Aorta (tissue), 5 donors: ENCODE measurements around the gene NRP2. TPM values are rescaled to one million over a fixed set of nuclear protein-coding genes. Genes with fewer than 3 reads are reported as not detected.

Source experiments
- ATAC-seq: fragments of 200-7000 bp; cut with Tn5 transposase; one replicate; pipeline ENCODE4 v1.9.1; 2022; ENCODE audit warnings: moderate library complexity; ENCODE audit not compliant: low FRiP score
- DNase-seq, 2 donors: peaks; one replicate each; pipeline ENCODE4 v3.0.0-alpha.2; 2020
- H3K27ac ChIP-seq, 2 donors: one replicate each; pipeline ENCODE4 v1.5.1; 2013; ENCODE audit warnings: low read length in 2 of 2, mild to moderate bottlenecking in 2 of 2, moderate library complexity in 2 of 2, control low read depth in 1 of 2, inconsistent platforms in 1 of 2, low read depth in 1 of 2
- H3K27me3 ChIP-seq, 2 donors: one replicate each; pipeline ENCODE4 v1.6.1; 2013; ENCODE audit warnings: control low read depth in 1 of 2, low read length in 1 of 2, mild to moderate bottlenecking in 1 of 2, moderate library complexity in 1 of 2; ENCODE audit not compliant: insufficient read depth in 2 of 2, control insufficient read depth in 1 of 2
- H3K36me3 ChIP-seq, 2 donors: one replicate each; pipeline ENCODE4 v1.6.1; 2013; ENCODE audit warnings: control low read depth in 1 of 2, low read length in 1 of 2, mild to moderate bottlenecking in 1 of 2; ENCODE audit not compliant: insufficient read depth in 2 of 2, control insufficient read depth in 1 of 2
- H3K4me1 ChIP-seq, 2 donors: one replicate each; pipeline ENCODE4 v1.6.1; 2013; ENCODE audit warnings: low read length in 2 of 2, control low read depth in 1 of 2, mild to moderate bottlenecking in 1 of 2, moderate library complexity in 1 of 2; ENCODE audit not compliant: insufficient read depth in 2 of 2, control insufficient read depth in 1 of 2
- H3K4me3 ChIP-seq, 2 donors: one replicate each; pipeline ENCODE4 v1.5.1; 2013; ENCODE audit warnings: low read length in 2 of 2, control low read depth in 1 of 2, mild to moderate bottlenecking in 1 of 2
- H3K9me3 ChIP-seq: one replicate; pipeline ENCODE4 v1.6.1; 2013; ENCODE audit warnings: mild to moderate bottlenecking, low read length; ENCODE audit not compliant: control insufficient read depth
- WGBS, 2 donors: extraction: QIAGEN DNeasy Blood & Tissue Kit; methylation state at CpG; one replicate each; pipeline ENCODE4 v1.1.7; 2013; 5-methylcytosine and 5-hydroxymethylcytosine counted together
- intact Hi-C, 2 donors: fragments of 100-400 bp; cut with DNase I; formaldehyde crosslinking; loops; one replicate each; pipeline versions ENCODE4 v1.14.2 to v1.15.0; 2022
- polyA plus RNA-seq, 2 donors: library from polyadenylated mRNA; stranded (reverse); fragments of 200-250 nt; gene quantifications; one replicate each; pipeline ENCODE4 v1.2.3, GENCODE V29; 2013
- total RNA-seq, 2 donors: library from RNA; stranded (reverse); fragmentation: NEBNext Ultra II Directional; extraction: Animal tissue kit (Norgen Biotek cat#: 25700); gene quantifications; one replicate each; pipeline ENCODE4 v1.2.1, GENCODE V29; 2021
- donor health status: healthy with polysubstance abuse.
- donor health status: Bipolar disorder and iron deficiency.
- donor health status: DM: no; HTN: no; CAD: no.
- donor health status: DM: no; HTN: no; CAD: no.
- donor health status: DM: yes; HTN: yes; CAD: no.

Gene NRP2
- total and polyA plus RNA-seq, 4 donors = 13.6 to 67.3 (median 28.5) TPM

DNA sequence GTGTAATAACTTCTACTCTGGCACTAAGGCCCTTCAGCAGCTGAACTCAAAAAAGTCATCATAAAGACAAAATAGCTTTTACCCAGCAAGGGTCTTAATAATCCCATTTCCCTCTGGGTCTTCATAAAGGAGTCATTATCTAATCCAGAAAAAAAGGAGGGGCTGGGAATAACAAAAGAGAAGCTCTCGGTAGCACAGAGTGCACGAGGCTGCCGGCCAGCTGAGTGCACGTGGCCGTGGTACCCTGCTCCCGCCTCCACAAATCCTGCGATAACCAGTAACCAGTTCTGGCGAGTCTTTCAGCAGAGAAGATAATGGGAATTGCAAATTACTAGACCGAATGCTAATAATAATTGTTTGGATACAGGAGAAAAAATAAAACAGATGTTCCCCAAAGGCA is 7.5 kb downstream of the NRP2 start:
- DNase-seq = no peak
- Histone ChIP-seq H3K4me3 (no peak overlapping the region), H3K4me1 (no peaks in the 10 kb centered on the region), H3K9me3 (no peaks in the 10 kb centered on the region), H3K27ac (no peak overlapping the region), H3K36me3 (no peaks in the 10 kb centered on the region), H3K27me3 (no peaks in the 10 kb centered on the region)
- ATAC-seq = no peak
- WGBS, 2 donors = 94 to 97% methylated on average over 9 of the region's 9 CpGs
- intact Hi-C loops = no loop called here

DNA sequence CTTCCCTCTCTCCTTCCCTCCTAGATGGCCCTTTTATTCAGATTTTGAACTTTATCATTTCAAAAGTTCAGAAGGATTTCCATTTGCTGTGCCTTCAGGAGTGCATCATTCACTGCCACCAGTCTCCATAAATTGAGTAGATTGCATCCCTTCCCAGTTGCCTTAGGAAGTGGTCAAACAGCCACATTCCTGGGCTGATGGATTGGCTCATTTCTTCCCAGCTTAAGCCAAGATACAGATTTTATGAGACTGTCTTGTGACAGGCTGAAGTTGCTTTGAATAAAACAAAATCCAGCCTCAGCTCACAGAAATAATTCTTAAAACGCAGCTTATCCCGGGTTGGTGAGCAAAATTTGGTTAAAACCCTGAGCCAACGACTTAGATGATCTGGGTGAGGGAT is 9.8 kb downstream of the NRP2 start:
- Histone ChIP-seq H3K27ac (no peak overlapping the region), H3K27me3 (no peaks in the 10 kb centered on the region), H3K36me3 (no peaks in the 10 kb centered on the region), H3K4me3 (no peak overlapping the region), H3K9me3 (no peaks in the 10 kb centered on the region), H3K4me1 (no peaks in the 10 kb centered on the region)
- ATAC-seq (no peak), DNase-seq (no peak)
- WGBS, 2 donors = 57 to 65% methylated on average over 3 of the region's 3 CpGs
- intact Hi-C loops = no loop called here

DNA sequence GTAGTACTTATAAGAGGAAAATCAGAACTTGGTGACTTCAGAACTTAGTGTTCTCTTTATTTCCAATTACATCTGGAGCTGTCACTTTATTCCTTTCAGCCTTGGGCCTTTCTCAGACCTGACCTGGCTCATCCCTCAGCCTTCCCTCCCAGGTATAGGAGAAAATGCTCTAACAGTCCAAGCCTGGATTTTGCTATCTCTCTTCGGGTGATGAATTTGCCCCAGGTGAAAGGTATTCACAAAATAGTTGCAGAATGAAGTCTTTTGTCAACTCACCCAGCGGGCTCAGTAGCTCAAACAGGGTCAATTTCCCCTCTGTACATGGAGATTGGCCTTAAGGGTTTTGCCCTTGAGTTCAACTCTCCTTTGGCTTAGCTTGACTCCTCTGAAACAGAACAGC is 12.0 kb downstream of the NRP2 start:
- Histone ChIP-seq H3K4me3 (no peak overlapping the region), H3K36me3 (peaks cover 0 to 2% of the 10 kb centered on the region in 2 donors), H3K27ac (no peak overlapping the region), H3K9me3 (no peaks in the 10 kb centered on the region), H3K4me1 (no peaks in the 10 kb centered on the region), H3K27me3 (no peaks in the 10 kb centered on the region)
- WGBS, 2 donors = 92 to 98% methylated on average over 2 of the region's 2 CpGs
- intact Hi-C loops = no loop called here
- DNase-seq (no peak), ATAC-seq (no peak)

DNA sequence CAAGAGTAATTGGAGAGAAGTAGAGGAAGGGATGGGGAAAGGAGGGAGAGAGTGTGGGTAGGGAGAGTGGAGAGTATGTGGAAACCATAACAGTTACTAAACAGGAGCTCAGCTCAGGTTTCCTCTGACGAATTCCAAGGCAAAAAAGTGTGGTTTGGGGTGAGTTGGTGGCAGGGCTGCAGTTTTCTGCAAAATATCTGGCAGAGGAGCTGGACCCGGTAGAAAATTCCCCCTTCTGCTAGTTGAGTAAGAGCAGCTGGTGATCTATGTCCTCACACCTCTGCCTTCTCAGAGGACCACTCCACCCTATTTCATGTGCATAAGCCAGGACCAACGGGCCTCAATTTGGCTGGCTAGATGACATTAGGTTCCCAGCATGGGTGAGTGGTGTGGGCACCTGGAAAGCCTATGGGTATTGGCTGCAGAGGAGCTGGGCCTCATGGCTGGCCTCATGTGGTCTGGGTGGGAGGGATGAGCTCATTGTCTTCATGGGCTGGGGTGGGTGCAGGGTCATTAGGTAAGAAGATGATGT is 13.2 kb downstream of the NRP2 start:
- intact Hi-C loops = no loop called here
- H3K27me3 ChIP-seq = no peaks in the 10 kb centered on the region
- no peak overlapping the region for H3K4me3 ChIP-seq
- H3K27ac ChIP-seq = no peak overlapping the region
- no peaks in the 10 kb centered on the region for H3K9me3 ChIP-seq
- no peak for ATAC-seq
- peaks cover 0 to 2% of the 10 kb centered on the region in 2 donors for H3K36me3 ChIP-seq
- WGBS, 2 donors = 73 to 90% methylated on average over 3 of the region's 3 CpGs
- no peak for DNase-seq
- H3K4me1 ChIP-seq = peaks cover 0 to under 1% of the 10 kb centered on the region in 2 donors

DNA sequence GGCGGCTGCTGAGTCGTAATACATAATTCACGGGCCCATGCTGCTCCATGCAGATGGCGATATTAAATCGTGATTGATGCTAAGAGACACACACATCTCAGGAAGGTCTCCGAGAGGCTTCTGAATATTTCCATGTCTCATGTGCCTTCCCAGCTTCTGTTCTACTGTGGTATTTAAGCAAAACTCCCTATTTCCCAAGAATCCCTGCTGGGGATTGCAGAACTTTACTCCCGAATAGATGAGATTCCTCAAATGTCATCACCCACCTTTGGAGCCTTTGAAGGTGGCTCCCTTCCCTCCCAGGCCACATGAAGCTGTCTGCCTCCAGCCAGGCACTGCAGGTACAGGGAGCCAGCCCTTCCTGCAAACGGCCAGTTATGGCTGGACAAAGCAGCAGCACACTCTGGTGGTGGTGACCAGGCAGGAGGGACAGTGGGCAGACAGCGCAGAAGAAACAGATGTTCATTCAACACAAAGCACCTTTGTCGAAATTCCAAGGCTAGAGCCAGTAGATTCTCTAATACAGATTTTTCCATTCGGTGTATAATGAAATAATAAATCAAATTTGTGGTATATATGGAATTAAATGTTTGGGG is 14.1 kb downstream of the NRP2 start:
- Histone ChIP-seq H3K4me1 (peaks cover 0 to 2% of the 10 kb centered on the region in 2 donors), H3K27me3 (no peaks in the 10 kb centered on the region), H3K36me3 (peaks cover 0 to 2% of the 10 kb centered on the region in 2 donors), H3K27ac (no peak overlapping the region), H3K4me3 (no peak overlapping the region), H3K9me3 (no peaks in the 10 kb centered on the region)
- WGBS, 2 donors = 89 to 93% methylated on average over 11 of the region's 11 CpGs
- intact Hi-C loops = no loop called here
- ATAC-seq (no peak), DNase-seq (no peak)

DNA sequence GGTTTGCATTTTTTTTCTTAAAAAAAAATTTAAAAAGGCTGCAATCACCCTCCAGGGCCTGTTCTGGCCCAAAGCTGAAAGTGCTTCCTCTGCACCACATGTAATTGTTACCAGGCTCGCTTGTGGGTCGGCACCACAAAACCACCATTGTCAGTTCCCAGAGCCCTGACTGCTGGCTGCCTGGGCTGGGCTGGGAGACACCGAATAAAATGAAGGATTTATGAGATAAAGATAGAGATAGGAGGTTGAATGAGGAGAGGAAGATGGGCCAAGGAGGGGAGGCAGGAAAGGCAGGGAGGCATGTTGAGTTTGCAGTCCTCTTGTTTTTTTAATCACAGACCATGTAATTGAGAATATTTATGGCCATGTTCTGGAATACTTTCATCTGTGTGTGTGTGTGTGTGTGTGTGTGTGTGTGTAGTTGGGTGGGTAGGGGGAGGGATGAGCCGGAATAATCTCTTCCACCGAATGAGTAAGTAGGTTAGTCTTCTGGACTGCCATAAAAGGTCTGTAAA is 14.7 kb downstream of the NRP2 start:
- intact Hi-C loops = no loop called here
- WGBS, 2 donors = 74 to 76% methylated on average over 5 of the region's 5 CpGs
- no peak for ATAC-seq
- H3K36me3 ChIP-seq = peaks cover 0 to 2% of the 10 kb centered on the region in 2 donors
- H3K27me3 ChIP-seq = no peaks in the 10 kb centered on the region
- no peaks in the 10 kb centered on the region for H3K9me3 ChIP-seq
- no peak overlapping the region for H3K4me3 ChIP-seq
- H3K4me1 ChIP-seq = peaks cover 0 to 2% of the 10 kb centered on the region in 2 donors
- no peak for DNase-seq
- H3K27ac ChIP-seq = no peak overlapping the region

DNA sequence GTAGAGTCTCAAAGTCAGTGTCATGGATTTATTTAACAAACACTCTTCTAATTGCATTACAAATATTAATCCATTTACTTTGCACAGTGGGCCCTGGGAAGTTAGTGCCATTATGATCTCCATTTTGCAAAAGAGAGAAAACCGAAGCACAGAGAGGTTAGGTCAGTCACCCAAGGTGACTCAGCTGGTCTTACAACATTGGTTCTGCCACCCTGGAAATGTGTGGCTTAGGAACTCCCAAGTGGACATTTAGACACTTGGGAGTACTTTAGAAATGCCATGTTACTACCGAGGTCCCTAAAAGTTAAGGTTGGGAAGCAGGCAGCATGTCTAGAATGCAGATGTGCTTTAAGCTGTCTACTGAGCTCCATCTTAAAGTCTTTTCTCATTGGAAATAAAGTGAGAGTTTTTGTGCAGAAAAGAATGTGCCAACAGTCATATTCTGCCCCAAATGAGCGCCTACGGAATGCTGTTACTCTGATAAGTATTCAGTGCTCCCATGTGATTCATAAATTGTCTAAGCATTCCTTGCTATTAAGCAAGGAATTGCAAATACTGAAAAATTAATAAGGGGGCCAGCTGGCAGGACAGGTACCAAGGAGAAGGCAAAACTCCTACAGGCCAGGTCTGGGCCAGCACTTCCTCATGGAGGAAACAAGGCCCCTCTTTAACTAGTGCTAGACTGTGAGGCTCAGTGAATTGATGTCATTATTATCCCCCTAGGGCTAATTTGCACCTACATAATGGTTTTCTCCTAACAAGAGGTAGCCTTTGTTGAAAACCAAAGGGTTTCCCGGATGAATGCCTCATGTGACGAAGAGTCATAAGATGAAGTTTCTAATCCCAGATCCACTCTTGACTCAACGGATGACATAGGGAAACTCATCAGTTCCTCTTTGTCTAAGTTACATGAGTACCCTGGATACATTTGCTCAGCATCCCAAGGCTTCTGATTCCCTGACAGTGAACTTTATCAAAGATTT is 16.3 kb downstream of the NRP2 start:
- Histone ChIP-seq H3K27ac (peak overlapping the region in 1 of 2 donors; percentile 17), H3K4me3 (no peak overlapping the region), H3K36me3 (peaks cover 0 to 2% of the 10 kb centered on the region in 2 donors), H3K9me3 (no peaks in the 10 kb centered on the region), H3K27me3 (no peaks in the 10 kb centered on the region), H3K4me1 (peaks cover 2 to 4% of the 10 kb centered on the region in 2 donors)
- intact Hi-C loops = no loop called here
- ATAC-seq (no peak), DNase-seq (no peak)
- 93 to 94% methylated on average over 7 of the region's 7 CpGs for WGBS, 2 donors

DNA sequence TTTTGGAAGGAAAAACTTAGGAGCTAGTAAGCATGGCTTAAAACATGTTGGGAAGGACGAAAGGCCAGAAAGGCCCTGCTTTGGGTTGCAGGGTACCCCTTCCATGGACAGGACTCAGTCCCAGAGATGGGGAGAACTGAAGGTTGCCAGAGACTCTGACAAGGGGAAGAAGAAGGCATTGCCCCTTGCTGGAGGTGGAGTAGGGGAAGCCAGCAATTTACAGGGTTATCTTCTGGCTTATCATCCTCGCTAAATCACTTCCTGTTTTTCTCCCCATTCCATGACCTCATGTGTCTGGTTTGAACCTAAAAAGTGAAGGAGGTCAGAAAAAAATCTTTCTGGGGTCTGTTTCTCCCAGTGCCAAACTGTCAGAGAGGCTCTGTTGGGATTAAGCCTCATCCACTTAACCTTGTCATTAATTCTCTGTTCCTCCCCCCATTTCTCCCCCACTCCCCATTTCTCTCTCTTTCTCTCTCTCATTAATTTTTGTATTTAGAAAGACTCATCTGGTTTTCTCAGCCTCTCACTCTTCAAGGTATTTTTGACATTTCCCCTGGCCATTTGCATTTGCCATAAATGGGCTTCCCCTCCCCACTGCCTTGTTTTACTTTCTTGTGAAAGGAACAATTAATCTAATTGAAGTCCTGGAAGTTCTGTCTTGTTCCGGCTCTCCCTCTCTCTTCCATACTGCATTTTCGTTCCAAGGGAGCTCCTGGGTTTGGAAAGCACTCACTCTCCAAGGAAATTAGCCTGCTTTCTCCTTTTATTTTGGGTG is 17.4 kb downstream of the NRP2 start:
- Histone ChIP-seq H3K9me3 (no peaks in the 10 kb centered on the region), H3K36me3 (peaks cover 0 to 2% of the 10 kb centered on the region in 2 donors), H3K4me3 (no peak overlapping the region), H3K4me1 (peaks cover 2 to 4% of the 10 kb centered on the region in 2 donors), H3K27ac (peak overlapping the region in 1 of 2 donors; percentile 23), H3K27me3 (no peaks in the 10 kb centered on the region)
- DNase-seq (no peak), ATAC-seq (no peak)
- intact Hi-C loops = no loop called here
- WGBS, 2 donors = 63 to 70% methylated on average over 4 of the region's 4 CpGs
